GM18909 (cell line): ENCODE data around the gene HSD3B7.
A peak's percentile ranks its signal among the peaks of the same experiment; 100 is the strongest.
"Not testable (repeated sequence)": the region's sequence is repeated elsewhere in the genome, so short reads cannot be mapped to it uniquely, and the experiment has no call there.

Experiments used
- ATAC-seq: cut with Tn5 transposase; IDR thresholded peaks from one replicate; pipeline ENCODE4 v1.9.1; 2021; ENCODE audit warnings: mild to moderate bottlenecking; ENCODE audit not compliant: unreplicated experiment, poor library complexity

HSD3B7 gene

DNA sequence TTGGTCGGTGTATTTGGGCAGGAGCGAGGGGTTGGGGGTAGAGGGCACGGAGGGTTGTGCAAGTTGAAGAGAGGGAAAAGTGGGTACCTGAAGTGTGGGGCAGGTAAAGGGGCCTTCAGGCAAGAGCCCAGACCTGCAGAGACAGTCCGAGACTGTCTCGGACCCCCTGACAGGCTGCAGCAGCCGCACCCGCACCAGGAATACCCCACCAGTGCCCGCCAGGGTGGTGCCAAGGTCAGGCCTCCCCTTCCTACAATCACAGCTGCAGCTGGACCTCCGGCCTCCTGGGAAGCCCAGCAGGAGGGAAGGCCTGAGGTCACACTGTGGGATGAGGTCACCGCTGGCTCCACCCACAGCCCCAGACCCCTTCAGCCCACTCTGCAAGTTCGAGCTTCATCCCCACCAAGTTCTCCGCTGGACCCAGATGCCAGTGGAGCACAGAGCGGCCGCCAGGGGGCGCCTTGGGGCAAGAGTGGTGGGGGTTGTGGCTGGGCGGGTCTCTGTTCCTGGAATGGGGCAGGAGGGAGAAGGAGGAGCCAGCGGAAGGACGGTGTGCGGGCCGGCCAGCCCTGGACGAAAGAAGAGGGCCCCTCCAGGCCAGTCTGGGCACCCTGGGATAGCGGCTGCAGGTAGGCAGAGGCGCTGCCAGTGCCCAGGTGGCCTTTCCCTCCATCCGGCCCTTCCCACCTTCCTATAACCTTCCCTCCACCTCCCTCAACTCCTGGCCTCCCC, at the start of gene HSD3B7:
TSS of gene HSD3B7 (plus strand) at position 539 of the 732 bp plus-strand sequence. CDS start 452 bp downstream, outside the sequence.
- ATAC-seq: peak; percentile 48

DNA sequence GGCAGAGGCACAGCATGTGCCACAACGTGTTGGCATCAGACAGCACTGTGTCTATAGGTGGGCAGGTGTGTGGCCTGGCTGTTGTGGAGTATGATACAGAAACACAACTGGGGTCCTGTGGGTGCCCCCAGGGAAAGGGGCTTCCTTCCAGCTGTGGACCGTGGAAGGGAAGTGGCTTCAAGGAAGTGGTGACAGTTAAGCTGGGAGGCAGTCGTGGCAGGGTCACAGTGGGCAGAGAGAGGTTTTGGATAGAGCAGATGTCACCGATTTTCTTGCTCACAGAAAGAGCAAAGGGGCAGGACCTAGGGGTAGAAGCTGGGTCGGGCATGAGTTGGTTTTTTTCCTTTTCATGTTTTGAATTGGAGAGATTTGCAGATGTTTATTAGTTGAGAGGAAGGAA, 47.3 kb upstream of the HSD3B7 start:
- ATAC-seq: no peak

DNA sequence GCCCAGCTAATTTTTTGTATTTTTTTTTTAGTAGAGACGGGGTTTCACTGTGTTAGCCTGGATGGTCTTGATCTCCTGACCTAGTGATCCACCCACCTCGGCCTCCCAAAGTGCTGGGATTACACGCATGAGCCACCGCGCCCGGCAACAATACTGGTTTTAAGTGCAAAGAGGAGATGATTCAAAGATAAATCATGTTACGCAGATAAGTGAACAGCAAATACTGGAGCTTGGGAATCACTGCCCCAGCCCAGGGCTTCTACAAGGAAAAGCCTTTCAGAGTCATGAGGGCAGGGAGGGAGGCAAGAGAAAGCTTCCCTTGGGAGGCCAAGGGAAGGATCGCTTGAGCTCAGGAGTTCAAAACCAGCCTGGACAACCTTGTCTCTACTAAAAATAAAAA, 45.4 kb upstream of the HSD3B7 start:
- ATAC-seq: not testable (repeated sequence)

DNA sequence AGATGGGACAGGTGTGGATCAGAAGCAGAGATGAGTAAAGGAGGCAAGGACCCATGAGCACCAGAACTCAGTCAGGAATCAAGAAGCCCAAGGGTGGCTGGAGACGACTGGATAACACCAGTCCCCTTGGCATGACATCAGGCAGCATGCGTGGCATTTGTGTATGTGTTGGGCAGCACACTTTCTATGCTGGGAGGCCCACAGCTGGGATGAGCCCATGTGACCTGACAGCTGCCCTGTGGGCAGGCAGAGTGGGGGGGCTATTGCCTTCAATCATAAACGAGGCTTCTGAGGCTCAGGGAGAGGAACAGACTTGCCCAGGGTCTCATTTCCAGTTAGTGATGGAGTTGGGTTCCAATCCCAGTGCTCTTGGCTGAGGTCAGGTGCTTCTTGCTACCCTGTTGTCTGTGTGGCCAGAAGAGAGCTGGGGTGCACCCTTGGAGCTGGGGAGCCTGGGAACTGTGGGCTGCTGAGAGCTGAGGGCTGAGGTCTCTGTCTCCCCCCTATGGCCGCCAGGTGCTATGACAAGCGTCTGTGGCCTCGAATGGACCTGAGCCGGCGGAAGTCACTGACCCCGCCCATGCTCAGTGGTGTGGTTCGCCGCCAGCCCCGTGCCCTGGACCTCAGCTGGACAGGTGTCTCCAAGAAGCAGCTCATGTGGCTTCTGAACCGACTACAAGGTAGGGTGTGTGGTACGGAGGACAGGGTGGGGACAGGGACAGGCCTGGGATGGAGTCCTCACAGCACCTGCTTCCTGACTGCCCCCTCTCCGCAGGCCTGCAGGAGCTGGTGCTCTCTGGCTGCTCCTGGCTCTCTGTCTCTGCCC, 43.2 kb upstream of the HSD3B7 start:
- peak; percentile 89 for ATAC-seq

DNA sequence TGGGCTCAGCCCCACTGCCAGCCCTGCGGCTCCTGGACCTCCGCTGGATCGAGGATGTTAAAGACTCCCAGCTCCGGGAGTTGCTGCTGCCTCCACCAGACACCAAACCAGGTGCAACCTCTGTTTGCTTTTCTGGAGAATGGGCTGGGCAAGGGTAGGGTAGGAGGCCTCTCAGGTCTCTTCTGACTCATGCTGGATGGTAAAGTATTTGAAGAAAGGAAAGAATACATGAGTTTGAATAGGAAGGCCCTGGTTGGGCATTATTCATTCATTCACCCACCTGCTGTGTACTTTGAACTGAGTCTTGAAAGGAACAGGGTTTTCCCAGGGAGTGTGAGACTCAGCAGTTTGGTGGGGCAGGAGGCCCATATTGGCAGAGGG, 42.6 kb upstream of the HSD3B7 start:
- ATAC-seq: no peak

DNA sequence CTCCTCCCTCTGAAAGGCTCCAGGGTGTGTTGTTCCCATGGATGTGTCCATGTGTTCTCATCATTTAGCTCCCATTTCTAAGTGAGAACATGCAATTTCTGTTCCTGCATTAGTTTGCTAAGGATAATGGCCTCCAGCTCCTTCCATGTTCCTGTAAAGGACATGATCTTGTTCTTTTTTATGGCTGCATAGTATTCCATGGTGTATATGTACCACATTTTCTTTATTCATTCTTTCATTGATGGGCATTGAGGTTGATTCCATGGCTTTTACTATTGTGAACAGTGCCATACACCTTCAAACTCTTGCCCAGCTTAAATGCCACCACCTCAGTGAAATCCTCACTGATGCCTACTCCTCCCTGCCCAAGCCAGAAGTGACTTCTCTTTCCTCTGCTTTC, 40.7 kb upstream of the HSD3B7 start:
- no peak for ATAC-seq

DNA sequence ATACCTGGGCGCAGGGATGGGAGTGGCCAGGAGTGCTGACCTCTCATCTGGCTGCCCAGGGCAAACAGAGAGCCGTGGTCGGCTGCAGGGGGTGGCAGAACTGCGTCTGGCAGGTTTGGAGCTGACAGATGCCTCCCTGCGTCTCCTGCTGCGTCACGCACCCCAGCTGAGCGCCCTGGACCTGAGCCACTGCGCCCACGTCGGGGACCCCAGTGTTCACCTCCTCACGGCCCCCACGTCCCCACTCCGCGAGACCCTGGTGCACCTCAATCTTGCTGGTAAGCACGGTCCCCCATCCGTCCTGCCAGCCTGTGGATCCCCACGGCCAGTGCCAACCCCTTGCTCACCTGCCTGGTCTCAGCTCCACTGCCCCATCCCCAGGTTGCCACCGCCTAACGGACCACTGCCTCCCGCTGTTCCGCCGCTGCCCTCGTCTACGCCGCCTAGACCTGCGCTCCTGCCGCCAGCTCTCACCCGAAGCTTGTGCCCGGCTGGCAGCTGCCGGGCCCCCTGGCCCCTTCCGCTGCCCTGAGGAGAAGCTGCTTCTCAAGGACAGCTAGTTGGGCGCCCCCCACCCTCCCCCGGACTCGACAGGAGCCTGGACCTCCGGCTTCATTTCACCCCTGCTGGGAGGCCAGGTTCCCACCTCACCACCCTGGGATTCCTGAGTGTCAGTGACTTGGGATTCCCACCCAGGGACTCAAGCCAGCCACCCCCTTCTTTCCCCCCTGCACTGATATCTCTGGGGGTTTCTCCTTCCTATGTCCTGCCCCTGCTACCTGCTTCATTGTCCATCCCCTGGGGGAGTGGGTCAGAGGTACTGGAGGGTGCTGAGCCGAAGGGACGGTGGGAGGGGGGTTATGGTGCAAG, 38.1 kb upstream of the HSD3B7 start:
- ATAC-seq: no peak

DNA sequence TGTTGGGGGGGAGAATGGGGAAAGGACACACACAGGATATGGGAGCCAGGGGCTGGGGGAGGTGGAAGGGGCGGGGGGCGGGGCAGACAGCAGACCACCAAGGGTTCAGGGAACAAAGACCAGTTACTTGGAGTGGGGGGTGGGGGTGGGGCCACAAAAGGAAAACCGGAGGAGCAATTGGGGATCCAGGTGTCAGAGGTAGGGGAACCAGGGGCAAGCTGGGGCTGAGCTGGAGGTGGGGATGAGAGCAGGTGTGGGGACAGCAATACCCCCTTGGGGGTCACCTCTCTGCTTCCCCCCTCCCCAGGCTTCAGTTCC, 37.5 kb upstream of the HSD3B7 start:
- ATAC-seq: no peak

DNA sequence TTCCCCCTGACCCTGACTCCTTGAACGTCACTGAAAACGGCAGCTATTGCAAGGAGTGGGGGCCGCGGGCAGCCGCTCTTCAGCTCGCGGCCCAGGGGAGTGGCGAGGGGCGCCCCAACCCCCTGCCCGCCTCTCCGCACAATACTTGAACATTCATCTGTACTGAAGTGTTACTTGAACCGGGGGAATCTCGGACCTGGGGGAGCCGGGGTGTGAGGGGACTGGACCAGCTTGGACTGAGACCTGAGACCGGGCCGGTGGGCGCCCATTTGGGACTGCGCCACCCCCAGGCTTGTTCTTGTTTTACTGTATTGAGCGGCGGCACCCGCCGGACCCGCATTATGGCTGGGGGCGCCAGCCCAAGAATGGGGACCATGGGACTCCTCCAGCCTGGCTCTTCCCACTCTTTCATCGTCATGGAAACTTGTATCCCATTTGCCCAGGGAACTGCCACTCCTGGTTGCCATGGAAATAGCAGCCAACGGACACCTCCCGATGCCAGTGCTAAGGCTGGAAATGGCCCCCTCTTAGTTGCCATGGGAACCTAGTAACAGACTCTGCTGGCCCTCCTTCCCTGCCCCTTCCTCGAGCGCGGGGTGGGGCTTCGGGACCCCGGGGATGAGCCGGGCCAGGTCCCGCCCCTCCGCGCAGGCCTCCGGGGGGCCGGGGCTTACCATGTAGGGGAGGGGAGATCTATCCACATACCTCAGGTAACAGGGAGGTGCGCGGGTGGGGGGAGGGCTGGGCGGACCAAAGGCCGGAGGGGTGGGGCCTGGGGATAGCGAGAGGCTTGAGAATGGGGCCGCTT, 36.9 kb upstream of the HSD3B7 start:
- peak; percentile 6 for ATAC-seq

DNA sequence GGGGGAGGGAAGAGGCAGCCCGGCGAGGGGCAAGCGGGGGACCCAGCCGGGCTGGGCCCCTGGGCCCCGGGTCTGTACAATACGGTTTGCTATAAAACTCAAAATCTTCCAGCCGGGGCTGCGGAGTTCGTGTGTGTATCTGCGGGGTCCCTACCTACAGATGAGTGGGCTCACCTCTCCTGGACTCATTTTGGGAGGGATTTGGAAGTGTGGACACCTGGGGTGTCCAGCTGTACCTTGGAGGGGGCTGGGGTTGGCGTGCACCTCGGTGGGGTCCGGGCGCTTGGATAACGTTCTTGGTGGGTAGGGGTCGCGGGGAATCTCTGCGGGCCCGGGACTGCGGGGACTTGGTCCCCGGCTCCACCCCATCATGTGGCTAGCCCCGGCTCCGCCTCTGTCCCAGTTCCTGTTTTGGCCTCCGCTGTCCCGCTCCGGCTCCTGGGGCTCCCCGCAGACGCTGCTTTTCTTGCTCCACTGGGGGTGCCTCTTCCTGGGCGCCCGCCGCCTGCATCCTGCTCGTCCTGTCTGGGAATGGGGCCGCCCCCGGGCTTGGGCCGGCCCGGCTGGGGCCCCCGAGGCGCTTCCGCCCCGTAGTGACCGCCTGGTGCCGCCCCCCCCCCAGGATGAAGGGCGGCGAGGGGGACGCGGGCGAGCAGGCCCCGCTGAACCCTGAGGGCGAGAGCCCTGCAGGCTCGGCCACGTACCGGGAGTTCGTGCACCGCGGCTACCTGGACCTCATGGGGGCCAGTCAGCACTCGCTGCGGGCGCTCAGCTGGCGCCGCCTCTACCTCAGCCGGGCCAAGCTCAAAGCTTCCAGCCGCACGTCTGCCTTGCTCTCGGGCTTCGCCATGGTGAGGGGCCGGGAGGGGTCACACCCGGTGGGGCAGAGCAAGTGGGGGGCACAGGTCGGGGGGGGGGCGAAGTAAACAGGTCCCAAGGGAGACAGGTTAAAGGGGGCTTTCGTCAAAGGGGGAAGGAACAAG, 36.0 kb upstream of the HSD3B7 start, which contains the start of gene ORAI3:
TSS of gene ORAI3 (plus strand) at position 402 of the 983 bp plus-strand sequence. CDS start at position 624, 222 bp downstream.
- ATAC-seq: peak; percentile 69

DNA sequence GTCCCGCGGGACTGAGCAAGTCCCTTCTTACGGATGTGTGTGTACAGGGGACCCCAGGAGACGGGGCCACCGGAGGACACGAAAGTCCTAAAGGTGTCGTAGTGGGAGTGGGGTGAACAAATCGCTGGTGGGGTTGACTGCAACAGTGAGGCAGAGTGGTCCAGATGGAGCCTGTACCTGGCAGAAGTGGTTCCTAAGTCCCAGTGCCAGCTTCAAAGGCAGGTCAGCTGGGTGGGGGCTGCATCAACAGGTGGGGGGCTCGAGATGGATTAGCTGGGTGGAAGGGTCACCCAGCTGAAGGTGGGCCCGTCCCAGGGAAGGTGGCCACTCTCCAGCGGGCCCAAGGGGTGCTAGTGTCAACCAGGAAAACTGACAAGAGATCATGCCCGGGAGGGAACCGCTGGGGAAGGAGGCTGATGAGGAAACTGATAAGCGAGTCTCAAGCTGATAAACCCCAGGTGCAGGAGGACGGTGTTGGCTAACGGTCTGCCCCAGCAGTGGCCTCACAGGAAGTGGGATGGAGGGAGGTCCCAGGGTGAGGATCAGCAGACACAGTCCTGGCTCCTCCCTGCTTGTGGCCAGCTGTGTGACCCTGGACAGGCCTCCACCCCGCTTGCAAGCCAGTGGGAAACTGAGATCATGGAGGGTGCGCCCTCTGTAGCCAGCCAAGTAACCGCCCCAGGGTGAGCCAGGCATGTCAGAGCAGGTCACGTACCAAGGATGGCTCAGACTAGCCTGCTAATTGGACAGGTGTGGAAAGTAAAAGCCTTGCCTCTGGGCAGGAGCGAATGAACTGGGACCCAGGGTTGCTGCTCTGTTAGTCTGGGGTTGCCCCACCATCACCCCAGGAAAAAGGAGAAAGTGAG, 35.1 kb upstream of the HSD3B7 start:
- peak; percentile 57 for ATAC-seq

DNA sequence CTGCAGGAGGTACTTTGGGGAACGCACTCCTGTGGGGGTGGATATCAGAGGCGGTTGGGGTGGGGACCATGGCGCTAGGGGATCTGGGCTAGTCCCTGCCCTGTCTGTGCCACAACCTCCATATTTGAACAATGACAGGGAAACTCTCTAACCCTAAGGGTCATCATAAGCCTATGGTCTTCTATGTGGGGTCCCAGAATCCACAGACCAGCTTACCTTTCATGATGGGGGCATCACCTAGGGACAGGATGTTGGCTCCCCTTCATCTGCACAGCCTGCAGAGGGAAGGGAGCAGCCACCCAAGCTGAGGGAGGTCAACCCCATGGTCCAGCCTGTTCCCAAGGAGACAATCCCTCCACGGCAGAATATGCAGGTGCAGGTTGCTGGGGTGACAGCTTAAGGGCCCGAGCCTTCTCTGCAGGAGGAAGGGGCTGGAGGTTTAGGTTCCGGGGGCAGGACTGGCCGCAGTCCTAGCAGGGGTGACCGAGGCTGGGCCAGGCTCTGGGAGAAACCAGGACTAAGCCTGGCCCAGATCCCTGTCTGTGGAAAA, 34.4 kb upstream of the HSD3B7 start:
- ATAC-seq: no peak

DNA sequence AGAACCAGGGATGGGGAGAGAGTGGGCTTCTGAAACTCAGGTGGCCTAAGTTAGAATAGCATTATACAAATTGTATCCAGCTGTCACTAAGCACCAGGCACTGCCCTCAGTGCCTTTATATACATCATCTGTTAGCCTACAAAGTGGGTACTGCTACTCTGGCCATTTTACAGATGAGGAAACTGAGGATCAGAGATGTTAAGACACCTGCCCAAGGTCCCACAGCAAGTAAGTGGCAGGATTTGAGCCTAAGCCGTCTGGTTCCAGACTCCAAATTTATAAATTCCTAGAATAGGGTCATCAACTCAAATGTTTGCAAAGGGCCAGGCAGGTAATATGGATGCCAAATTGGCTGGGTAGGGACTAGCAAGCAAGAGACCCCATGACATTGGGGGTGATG, 33.8 kb upstream of the HSD3B7 start:
- ATAC-seq: no peak

DNA sequence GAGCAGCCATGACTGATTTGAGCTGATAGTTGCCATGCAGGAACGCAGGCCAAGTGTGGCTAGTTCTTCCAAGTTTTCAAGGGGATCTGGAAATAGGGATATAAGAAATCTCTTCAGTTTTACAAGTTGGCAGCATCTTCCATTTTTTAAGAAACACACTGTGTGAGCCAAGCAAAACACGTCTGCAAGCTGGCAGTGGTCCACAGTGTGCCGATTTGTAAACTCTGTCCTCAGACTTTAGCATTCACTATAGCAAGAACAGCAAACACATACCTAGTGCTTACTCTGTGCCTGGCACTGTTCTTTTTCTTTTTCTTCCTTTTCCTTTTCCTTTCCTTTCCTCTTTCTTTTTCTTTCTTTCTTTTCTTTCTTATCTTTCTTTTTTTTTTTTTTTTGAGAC, 33.3 kb upstream of the HSD3B7 start:
- ATAC-seq: no peak

DNA sequence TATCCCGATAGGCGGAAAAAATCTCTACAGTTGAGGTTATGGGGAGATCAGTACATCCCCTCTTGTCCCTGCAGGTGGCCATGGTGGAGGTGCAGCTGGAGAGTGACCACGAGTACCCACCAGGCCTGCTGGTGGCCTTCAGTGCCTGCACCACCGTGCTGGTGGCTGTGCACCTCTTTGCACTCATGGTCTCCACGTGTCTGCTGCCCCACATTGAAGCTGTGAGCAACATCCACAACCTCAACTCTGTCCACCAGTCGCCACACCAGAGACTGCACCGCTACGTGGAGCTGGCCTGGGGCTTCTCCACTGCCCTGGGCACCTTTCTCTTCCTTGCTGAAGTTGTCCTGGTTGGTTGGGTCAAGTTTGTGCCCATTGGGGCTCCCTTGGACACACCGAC, 31.9 kb upstream of the HSD3B7 start:
- no peak for ATAC-seq

DNA sequence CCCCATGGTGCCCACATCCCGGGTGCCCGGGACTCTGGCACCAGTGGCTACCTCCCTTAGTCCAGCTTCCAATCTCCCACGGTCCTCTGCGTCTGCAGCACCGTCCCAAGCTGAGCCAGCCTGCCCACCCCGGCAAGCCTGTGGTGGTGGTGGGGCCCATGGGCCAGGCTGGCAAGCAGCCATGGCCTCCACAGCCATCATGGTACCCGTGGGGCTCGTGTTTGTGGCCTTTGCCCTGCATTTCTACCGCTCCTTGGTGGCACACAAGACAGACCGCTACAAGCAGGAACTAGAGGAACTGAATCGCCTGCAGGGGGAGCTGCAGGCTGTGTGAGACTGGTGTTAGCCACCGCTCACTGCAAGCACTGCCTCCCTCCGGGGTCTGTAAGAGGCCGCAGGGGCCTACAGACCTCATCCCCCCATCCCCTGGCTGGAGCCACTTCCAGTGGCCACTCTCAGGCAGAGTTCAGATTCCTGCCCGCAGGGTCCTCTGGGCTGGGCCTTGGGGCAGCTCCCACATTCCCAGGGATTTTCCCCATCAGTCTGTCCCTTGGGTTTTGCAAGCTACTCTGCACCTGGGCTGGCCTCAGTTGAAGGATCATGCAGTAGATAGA, 31.4 kb upstream of the HSD3B7 start:
- no peak for ATAC-seq

DNA sequence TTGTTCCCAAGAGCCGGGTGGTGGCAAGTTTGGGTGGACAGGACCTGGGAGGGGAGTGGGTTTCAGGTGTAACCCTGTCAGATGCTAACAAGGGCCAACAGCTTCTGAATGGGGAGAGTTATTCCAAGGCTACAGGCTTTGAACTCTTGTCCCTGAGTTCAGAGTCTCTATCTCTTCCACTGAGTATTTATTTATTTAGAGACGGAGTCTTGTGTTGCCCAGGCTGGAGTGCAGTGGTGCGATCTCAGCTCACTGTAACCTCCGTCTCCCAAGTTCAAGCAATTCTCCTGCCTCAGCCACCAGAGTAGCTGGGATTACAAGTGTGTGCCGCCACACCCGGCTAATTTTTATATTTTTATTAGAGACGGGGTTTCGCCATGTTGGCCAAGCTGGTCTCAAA, 30.0 kb upstream of the HSD3B7 start:
- ATAC-seq: no peak
